GM08714 (cell line): ENCODE measurements around the gene STAT6.

Source experiments
- H3K4me3 ChIP-seq: fragments of 200-500 bp; sonication (Bioruptor generic); 2 replicates; pipeline ENCODE4 v1.5.1; 2014; ENCODE audit warnings: mild to moderate bottlenecking, low read length, inconsistent platforms
- ZNF274 ChIP-seq: IDR thresholded peaks from 2 replicates; pipeline ENCODE4 v1.6.1; 2012; ENCODE audit warnings: mild to moderate bottlenecking, low read depth, low read length

STAT6 gene

DNA sequence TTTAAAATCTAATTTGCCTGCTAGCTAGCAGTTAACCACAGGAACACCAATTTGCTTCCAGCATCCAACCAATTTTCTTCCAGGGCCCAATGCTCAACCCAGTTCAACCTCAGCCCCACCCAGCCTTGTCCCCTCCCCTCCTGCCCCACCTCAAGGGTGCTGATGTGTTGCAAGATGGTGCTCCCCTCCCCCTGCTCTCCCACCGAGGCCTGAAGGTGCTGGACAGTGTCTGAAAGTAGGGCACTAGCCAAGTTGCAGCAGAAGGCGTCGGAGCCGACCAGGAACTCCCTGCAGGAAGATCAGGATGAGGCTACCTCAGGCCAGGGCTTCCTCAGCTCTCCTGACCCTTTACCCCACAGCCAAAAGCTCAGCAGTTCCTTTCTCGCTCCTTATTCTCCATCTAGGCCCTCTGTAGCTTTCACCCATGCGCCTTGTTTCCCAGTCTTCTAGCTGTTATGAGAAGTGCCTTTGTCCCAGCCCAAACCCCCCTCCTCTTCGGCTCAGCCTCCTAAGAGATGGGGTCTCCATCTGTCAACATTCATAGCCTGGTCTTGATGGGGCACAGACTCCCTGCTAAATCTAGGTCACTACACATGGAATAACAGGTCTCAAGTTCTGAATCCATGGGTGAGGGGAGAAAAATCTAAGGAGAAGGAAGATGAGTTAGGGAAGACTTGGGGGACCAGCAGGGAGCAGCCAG lies 3.6 kb downstream of the STAT6 start:
- no peak overlapping the region for H3K4me3 ChIP-seq
- no peak for TF ChIP-seq ZNF274

DNA sequence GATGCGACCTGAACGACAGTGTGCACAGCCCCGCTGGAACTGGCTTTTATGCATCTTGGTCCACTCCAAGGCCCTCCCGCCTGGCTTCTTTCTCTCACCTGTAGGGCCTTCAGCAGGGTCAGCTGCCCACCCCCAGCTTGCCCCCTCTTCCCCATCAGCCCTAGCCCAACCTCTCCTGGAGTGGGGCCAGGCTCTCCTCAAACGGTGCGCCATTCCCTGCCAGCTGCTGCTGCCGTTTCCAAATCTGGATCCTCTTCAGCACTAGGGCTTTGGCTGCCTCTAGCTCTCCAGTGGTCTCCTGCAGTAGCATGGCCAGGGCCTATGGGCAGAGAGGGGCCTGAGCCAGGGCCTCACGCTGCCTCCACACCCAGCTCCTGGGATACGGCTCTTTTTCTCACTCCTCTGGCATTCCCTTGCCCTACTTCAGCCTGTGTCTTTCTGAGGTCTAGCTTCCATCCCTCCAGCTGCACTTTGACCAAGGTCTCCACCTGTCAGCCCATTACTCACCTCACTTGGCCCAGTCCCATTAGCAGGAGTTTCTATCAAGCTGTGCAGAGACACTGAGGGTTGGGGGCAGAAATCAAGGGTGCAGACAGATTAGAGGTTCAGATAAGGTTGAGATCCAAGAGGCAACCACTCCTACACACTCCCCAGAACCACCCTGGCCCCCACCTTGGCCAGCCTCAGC lies 5.0 kb downstream of the STAT6 start:
- H3K4me3 ChIP-seq, result no peak overlapping the region
- TF ChIP-seq ZNF274, result no peak

DNA sequence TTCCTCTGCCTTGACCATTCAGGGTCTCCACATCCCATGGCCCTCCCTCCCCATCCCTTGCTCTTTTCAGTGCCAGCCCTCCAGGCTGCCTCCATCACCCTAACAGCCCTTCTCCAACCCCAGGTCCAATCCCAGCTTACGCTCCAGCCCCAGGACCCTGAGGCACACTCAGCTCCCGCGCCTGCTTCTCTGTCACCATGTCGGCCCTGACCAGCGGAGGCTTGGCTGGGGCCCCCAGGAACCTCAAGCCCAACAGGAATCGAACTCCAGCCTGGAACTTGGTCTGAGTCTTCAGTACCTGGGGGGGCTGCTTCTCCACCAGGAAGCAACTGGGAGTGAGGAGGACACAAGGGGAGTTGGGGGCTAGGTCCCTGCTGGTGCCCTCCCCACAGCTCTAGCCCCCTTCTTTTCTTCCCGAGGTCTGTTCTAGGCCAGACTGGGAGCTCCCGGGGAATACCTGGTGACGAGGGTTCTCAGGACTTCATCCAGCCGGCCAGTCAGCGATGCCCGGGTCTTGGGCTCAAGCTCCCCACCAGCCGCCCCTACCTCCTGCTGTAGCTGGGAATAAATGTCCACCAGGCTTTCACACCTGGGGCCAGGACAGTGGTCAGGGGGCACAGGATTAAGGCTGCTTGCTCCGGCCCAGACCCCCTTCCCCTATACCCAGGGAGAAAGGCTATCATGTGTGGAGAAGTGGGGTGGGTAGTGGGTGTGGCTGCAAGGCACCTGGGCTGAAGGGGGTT lies 6.0 kb downstream of the STAT6 start:
- no peak for TF ChIP-seq ZNF274

DNA sequence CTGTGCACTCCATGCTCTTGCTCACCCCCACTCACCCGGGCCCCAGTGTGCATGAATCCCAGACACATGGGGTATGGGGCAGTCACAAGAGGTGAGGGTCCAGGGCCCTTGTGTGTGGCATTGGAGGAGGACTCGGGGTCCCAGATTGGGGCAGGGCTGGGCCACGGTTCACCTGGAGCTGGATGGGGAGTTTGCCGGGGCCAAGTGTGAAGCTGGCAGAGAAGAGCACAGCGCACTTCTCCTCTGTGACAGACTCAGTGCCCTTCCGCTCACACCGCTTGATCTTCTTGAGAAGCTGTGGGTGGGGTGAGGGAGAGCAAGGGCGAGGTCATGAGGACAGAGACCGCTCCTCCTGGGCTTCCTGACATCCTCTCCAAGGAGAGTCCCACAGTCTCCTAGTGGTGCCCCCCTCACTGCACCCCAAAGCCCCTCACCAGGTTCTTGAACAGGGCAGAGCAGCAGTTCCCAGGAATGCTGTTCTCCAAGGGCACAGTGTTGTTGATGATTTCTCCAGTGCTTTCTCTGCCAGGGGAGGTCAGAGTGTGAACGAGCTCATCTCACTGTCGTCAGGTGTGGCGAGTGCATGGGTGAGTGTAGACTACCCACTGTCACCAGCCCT lies 6.8 kb downstream of the STAT6 start:
- TF ChIP-seq ZNF274, result no peak
- H3K4me3 ChIP-seq, result no peak overlapping the region

More for the DNA sequence above, 6.0 kb downstream of the STAT6 start:
- H3K4me3 ChIP-seq, result no peak overlapping the region

DNA sequence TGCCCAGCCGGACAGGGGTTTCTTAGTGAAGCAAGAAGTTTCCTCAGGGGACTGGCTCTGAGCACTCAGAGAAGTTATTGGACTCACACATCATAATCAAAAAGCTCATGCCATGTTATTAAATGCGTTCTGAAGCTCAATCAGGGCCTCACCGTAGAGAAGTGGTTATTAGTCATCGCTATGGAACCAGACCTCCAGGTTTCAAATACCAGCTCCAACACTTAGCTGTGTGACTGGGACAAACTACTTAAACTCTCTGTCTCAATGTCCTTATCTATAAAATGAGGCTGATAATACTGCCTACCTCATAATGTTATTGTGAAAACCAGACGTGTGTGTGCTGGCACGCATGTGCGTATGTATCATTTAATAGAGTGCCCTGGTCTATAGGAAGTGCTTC lies 7.3 kb downstream of the STAT6 start:
- no peak for TF ChIP-seq ZNF274
- no peak overlapping the region for H3K4me3 ChIP-seq

DNA sequence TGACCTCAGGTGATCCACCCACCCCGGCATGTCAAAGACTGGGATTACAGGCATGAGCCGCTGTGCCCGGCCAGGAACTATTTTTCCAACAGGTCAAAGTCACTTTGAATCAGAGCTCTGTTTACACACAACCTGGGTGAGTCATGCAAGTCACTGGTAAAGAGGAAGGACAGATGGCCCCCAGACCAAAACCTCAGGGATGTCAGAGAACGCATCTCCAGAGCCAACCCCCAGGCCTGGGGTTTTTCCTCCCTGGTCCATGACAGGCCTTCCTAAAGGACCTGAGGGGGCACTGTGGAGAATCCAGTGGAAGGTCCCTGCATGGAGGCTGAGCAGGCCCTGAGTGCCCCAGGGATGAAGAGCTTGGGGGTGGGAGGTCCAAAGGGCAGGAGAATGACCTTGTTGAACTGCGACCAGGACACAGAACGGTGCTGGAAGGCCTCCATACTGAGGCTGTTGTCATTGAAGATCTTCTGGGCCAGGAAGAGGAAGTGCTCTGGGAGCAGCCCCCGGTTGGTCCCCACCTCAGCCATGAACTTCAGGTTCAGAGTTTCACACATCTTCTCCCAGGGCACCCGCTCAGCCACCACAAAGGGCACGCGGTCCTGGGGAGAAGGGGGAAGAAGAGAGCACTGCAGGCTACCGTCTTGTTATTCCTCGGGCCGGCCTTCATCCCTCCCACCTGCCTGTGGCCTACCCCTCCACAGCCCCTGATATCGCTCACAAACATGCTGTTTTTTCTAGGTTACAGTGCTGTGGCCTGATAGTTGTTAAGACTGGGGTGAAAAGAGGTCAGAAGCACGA lies 9.1 kb downstream of the STAT6 start:
- no peak overlapping the region for H3K4me3 ChIP-seq
- TF ChIP-seq ZNF274, result no peak

DNA sequence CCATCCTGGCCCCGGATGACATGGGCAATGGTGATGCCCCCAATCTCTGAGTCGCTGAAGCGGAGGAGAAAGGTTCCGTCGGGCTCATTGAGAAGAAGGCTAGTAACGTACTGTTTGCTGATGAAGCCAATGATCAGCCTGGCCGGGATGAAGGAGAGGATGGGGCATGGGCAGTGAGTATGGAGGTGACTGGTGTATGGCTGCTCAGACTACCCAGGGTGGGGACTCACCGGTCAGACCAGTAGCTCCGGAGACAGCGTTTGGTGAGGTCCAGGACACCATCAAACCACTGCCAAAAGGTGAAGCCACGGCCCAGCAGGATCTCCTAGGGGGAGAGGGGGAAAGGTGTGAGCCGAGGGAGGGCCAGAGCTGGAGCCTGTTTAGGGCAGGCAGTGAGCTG lies 11.4 kb downstream of the STAT6 start:
- no peak for TF ChIP-seq ZNF274
- H3K4me3 ChIP-seq, result no peak overlapping the region

DNA sequence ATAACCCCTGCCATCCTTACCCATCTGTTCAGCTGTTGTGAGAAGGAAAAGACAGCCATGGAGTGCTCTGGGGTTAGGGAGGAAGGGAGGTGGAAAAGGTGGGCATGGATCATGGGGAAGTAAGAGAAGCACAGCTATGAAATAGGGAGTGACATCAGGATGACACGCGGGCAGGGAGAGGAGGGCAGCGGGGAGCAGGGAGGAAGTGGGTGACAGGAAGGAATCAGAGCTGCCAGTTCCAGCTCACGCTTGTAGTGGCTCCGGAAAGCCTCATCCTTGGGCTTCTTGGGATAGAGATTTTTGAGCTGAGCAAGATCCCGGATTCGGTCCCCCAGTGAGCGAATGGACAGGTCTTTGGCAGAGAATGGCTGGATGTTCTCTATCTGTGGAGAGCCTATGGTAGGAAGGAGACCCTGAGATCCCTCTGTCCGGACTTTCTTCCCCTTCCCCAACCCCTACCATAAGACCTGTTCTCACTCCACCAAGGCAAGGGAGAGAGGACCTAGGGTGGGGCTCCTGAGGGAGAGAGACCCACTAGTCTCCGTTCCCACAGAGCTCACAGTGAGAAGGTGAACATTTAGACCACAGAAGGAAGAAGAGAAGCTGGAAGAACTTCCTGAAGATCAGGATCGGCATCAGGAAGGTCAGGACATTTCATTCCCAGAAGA lies 12.0 kb downstream of the STAT6 start:
- no peak for TF ChIP-seq ZNF274
- H3K4me3 ChIP-seq, result no peak overlapping the region

DNA sequence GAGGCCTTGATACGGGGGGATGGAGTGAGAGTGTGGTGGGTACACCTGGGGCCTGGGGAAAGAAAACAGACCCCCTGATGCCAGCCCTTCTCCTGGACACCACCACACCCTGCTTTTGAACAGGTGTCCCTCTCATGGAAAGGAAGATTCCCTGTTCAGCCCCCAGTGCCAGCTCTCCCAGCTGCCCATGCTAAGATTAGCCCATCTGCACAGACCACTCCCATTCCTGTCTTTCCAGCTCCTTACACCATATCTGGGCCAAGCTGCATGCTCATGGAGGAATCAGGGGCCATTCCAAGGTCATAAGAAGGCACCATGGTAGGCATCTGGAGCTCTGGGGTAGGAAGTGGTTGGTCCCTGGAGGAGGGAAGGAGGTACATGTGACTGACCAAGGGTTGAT lies 12.6 kb downstream of the STAT6 start:
- no peak for TF ChIP-seq ZNF274
- H3K4me3 ChIP-seq, result no peak overlapping the region

DNA sequence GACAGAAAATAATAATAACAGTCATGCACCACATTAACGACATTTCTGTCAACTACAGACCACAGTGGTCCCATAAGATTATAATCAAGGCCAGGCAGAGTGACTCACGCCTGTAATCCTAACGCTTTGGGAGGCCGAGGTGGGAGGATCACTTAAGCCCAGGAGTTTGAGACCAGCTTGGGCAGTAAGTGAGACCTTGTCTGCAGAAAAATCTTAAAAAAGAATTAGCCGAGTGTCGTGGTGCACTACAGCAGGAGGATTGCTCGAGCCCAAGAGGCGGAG lies 13.7 kb downstream of the STAT6 start:
- no peak overlapping the region for H3K4me3 ChIP-seq
- no peak for TF ChIP-seq ZNF274

DNA sequence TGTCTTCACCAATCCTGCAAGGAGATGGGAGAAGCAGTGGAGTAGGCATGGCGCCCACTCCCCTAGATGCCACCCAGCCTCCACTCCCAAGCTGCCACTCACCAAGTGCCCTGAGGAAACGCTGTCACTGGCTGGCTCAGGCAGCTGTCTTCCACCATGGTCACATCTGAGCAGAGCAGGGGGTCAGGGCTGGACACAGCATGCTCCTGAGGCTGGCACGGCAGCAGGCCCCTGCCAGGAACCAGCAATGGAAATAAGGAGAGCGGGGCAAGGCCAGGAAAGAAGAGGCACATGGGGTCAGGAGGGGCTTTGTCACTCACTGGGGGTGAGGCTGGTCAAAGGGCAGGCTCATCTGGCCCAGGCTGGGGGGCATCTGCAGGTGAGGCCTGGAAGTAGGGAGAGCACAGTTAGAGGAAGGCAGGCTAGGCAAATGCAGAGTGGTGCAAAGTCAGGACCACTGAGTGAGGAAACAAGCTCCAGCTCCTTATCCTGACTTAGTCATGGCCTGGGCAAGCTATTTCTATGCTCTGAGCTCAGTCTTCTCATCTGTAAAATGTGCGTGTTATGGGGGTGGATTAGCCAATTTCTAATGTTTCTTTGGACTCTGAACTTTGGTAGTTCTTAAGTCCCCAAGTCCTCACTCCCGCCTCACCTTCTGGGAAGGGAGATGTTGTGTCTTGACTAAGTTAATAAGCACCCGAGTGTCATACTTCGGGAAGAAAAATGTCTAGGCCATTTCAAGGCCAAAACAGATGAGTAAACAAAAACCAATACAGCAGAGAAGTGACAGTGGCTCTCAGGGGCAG lies 14.2 kb downstream of the STAT6 start:
- H3K4me3 ChIP-seq, result no peak overlapping the region
- TF ChIP-seq ZNF274, result no peak

DNA sequence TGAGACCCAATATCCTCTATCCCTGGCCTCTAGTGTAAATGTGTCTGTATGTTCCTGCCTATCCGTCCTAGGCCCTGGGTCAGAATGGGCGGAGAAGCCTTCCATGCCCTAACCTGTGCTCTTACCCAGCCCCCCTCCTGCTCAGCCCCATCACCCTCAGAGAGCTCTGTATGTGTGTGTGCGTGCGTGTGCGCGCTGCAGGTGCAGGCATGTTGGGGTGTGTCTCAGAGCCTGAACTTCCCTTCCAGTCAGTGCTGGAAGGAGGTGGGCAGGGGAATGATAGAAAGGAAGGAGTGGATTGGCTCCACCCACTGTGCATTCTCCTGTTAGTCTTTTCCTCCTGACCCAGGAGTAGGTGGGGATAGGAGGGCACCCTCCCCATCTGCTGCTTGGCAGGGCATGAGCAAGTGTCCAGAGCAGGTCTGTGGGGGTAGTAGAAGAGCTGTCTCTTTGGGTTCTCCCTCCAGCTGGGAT lies 15.0 kb downstream of the STAT6 start:
- no peak for TF ChIP-seq ZNF274
- no peak overlapping the region for H3K4me3 ChIP-seq

DNA sequence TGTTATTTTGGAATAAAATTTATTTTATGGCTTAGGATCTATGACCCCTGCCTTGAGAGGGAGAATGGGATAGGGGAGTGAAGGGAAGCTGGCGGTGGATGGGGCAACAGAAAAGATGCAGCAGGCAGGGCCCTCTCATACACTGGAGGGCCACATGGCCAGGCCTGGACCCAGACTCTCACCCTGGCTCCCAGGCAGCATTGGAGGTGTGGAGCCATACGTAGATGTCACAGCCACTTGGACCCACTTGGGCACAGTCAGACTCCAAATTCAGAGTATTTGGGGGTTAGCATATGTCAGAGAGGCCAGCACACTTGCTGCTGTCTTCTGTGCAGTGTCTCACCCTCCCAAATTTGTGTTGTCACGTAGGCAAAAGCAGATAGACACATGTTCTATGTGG lies 15.7 kb downstream of the STAT6 start:
- TF ChIP-seq ZNF274, result no peak
- H3K4me3 ChIP-seq, result no peak overlapping the region
